Activated B cell treated with CpG ODN at 0.5 μM for 24 hours (primary cell): ENCODE results near the gene ABHD1. TPM values are rescaled to one million over a fixed set of nuclear protein-coding genes. Genes with fewer than 3 reads are reported as not detected.

Experiments
- ATAC-seq: fragments of 200-7000 bp; cut with Tn5 transposase; one replicate; pipeline ENCODE4 v1.10.0; 2021; ENCODE audit warnings: low read depth, mild to moderate bottlenecking, moderate library complexity
- CTCF ChIA-PET: fragments of 350-600 bp; sonication (Branson Sonifier 250); formaldehyde crosslinking; loops from one replicate; lab custom pipeline; 2021; ENCODE audit warnings: antibody characterized with exemption; lab: Charles Lee
- POLR2A ChIA-PET: fragments of 350-600 bp; sonication (Branson Sonifier 250); formaldehyde crosslinking; loops from one replicate; lab custom pipeline; 2021; ENCODE audit warnings: antibody characterized with exemption; lab: Charles Lee
- DNase-seq: peaks from one replicate; pipeline ENCODE4 v3.0.0; 2022
- H3K27ac Mint-ChIP-seq: one replicate; pipeline ENCODE4 v1.8.0; 2020; ENCODE audit warnings: mixed read lengths
- H3K27me3 Mint-ChIP-seq: one replicate; pipeline ENCODE4 v1.8.0; 2021; ENCODE audit warnings: mixed read lengths
- H3K36me3 Mint-ChIP-seq: one replicate; pipeline ENCODE4 v1.8.0; 2021; ENCODE audit warnings: low read depth, mixed read lengths
- H3K4me1 Mint-ChIP-seq: one replicate; pipeline ENCODE4 v1.8.0; 2021; ENCODE audit warnings: mixed read lengths
- H3K4me3 Mint-ChIP-seq: one replicate; pipeline ENCODE4 v1.8.0; 2020; ENCODE audit warnings: mild to moderate bottlenecking, mixed read lengths
- H3K9me3 Mint-ChIP-seq: one replicate; pipeline ENCODE4 v1.8.0; 2020; ENCODE audit warnings: mixed read lengths
- CTCF ChIP-seq: fragments of 200-600 bp; IDR thresholded peaks from one replicate; pipeline ENCODE4 v1.8.0; 2022; ENCODE audit warnings: antibody characterized with exemption, mild to moderate bottlenecking
- intact Hi-C: fragments of 100-400 bp; cut with micrococcal nuclease; formaldehyde crosslinking; loops from one replicate; pipeline ENCODE4 v1.15.1; 2024
- total RNA-seq: library from RNA; stranded (reverse); gene quantifications from 2 replicates; pipeline ENCODE4 v1.2.3, GENCODE V29; 2022

Gene ABHD1
- total RNA-seq, 1 donor from 2014 or later, result 1.1 TPM

DNA sequence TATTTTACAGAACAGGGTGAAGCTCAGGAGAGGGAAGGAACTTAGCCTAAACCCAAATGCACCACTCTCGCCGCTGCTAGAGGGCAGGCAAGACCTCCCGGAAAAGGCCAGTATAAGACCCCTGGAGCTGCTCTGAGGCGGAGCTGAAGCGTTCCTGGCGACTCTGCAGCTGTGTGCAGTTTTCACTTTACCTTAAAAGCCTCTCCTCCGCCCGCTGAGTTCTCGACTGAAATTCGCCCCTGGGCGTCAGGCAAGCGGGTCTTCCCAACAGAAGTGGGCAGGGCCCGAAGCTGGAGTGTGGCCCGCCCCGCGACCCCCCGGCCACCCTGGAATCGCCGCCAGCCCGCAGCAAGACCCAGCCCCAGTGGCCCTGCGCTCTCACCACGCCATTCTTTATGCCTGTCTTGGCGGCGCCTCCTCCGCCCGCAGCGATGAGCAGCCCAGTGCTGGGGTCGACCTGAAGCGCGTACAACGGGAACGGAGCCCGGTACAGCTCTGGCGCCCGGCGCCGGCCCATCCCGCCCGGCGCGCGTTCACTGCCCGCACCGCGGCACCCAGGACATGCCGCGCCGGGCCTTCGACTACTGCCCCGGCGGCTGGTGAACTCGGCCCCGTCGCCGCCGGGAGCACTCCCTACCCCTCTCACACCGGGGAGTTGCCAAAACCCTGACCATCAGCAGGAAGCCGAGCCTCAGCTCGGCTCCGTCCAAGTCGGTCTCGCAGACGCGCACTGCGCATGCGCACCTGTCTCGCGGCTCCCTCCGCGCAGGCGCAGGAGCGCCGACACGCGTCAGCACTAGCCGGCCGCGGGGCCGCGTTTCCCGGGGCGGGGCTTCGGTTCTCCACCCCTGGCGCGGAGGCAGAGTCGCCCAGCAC lies 10.5 kb downstream of the ABHD1 start, which contains the start of gene PREB:
Gene PREB, minus strand, starts transcription at position 732 of the 876 bp plus-strand sequence. Its CDS starts 215 bp downstream, at position 517.
- no peaks in the 10 kb centered on the region for H3K27me3 Mint-ChIP-seq
- CTCF ChIA-PET, result interaction anchor here (0.6 to 2.8 kb wide), 7 partner anchors 10 to 228 kb away, joined by 3 to 10 read pairs (median 4); partner anchors contain the start of gene ABHD1
- H3K4me3 Mint-ChIP-seq, result peak within 1 kb of the TSS; percentile 95
- POLR2A ChIA-PET, result interaction anchor here (0.6 to 3.0 kb wide), 15 partner anchors 10 to 295 kb away, joined by 3 to 32 read pairs (median 5); partner anchors contain the start of genes ABHD1, AGBL5, ATRAID and KHK
- no peaks in the 10 kb centered on the region for H3K9me3 Mint-ChIP-seq
- intact Hi-C loops, result loop anchor here (1.0 to 2.0 kb wide), 9 partner anchors 11 to 102 kb away; partner anchors contain the start of genes ABHD1, AGBL5, ATRAID and CAD
- H3K4me1 Mint-ChIP-seq, result peaks cover 20% of the 10 kb centered on the region
- H3K27ac Mint-ChIP-seq, result peak within 1 kb of the TSS; percentile 90
- DNase-seq (peak; percentile 99), ATAC-seq (peak; percentile 99)
- no peak for TF ChIP-seq CTCF
- peaks cover 37% of the 10 kb centered on the region for H3K36me3 Mint-ChIP-seq

DNA sequence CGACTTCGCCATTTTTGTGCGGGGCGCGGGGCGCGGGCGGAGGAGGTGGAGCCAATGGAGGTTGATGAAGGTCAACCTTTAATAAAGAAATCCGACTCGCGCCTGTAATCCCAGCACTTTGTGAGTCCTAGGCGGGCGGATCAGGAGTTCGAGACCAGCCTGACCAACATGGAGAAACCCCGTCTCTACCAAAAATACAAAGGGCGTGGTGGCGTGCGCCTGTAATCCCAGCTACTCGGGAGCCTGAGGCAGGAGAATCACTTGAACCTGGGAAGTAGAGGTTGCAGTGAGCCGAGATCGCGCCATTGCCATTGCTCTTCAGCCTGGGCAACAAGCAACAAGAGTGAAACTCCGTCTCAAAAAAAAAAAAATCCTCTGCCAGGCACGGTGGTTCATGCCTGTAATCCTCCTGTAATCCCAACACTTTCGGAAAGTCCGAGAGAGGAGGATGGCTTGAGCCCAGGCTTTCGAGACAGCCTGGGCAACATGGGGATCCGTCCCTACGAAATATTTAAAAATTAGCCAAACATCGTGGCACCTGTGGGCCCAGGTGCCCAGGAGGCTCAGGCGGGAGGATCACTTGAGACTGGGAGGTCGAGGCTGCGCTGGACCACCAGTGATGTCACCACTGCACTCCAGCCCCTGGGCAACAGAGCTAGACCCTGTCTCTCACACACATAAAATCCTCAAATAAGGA lies 11.3 kb downstream of the ABHD1 start:
- ATAC-seq (no peak), DNase-seq (no peak)
- Mint-ChIP-seq H3K4me3 (peak overlapping the region; percentile 95), H3K27me3 (no peaks in the 10 kb centered on the region), H3K36me3 (peaks cover 29% of the 10 kb centered on the region), H3K27ac (peak overlapping the region; percentile 90), H3K4me1 (peaks cover 20% of the 10 kb centered on the region), H3K9me3 (no peaks in the 10 kb centered on the region)
- CTCF ChIA-PET, result interaction anchor here (1.0 to 2.8 kb wide), 4 partner anchors 11 to 173 kb away, joined by 3 to 10 read pairs (median 8); partner anchors contain the start of gene ABHD1
- POLR2A ChIA-PET, result interaction anchor here (0.6 to 3.0 kb wide), 12 partner anchors 11 to 294 kb away, joined by 3 to 32 read pairs (median 6); partner anchors contain the start of genes ABHD1, AGBL5, ATRAID and KHK
- no peak for TF ChIP-seq CTCF
- intact Hi-C loops, result loop anchor here (1.0 to 2.0 kb wide), 9 partner anchors 12 to 103 kb away; partner anchors contain the start of genes ABHD1, AGBL5, ATRAID and CAD

GRCh38 chr2:27135478-27135955 lies 11.9 kb downstream of the ABHD1 start:
- no peak for TF ChIP-seq CTCF
- peaks cover 20% of the 10 kb centered on the region for H3K4me1 Mint-ChIP-seq
- H3K27ac Mint-ChIP-seq, result peak overlapping the region; percentile 90
- CTCF ChIA-PET, result interaction anchor here (2.8 kb wide), 1 partner anchor 12 kb away, joined by 10 read pairs; the partner anchor contains the start of gene ABHD1
- ATAC-seq (no peak), DNase-seq (no peak)
- H3K9me3 Mint-ChIP-seq, result no peaks in the 10 kb centered on the region
- intact Hi-C loops, result loop anchor here (2.0 kb wide), 1 partner anchor 17 kb away; the partner anchor contains the start of gene CGREF1
- H3K27me3 Mint-ChIP-seq, result no peaks in the 10 kb centered on the region
- H3K36me3 Mint-ChIP-seq, result peaks cover 25% of the 10 kb centered on the region
- H3K4me3 Mint-ChIP-seq, result peak overlapping the region; percentile 71
- POLR2A ChIA-PET, result interaction anchor here (0.6 to 3.0 kb wide), 5 partner anchors 11 to 293 kb away, joined by 3 to 32 read pairs (median 5); partner anchors contain the start of genes ABHD1, AGBL5 and NRBP1

DNA sequence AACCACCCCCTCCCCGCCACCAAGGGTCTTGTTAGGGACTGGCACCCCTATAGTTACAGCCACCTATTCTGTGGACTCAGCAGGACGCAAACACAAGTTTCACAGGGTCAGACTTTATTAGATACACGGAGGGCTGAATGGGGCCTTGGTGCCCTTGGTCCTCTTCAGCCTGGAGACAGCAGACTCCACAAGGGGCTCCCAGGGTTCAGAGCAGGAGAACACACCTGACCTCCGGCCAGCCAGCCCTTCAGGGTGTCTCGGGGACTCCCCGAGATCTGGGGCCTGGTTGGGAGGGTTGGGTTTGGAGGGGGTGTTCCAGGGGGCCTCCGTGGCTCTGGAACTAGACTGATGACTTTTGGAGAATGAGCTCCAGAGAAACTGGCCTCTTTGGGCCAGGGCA lies 13.1 kb downstream of the ABHD1 start:
- intact Hi-C loops, result no loop called here
- Mint-ChIP-seq H3K27me3 (no peaks in the 10 kb centered on the region), H3K4me3 (no peak overlapping the region), H3K27ac (no peak overlapping the region), H3K9me3 (no peaks in the 10 kb centered on the region), H3K36me3 (peaks cover 13% of the 10 kb centered on the region), H3K4me1 (peaks cover 20% of the 10 kb centered on the region)
- no peak for TF ChIP-seq CTCF
- DNase-seq (no peak), ATAC-seq (no peak)
- POLR2A ChIA-PET, result no interaction called here
- CTCF ChIA-PET, result no interaction called here
